Skin of body (tissue), 2 donors: ENCODE data around the gene PEAR1. TPM values are rescaled to one million over a fixed set of nuclear protein-coding genes. Genes with fewer than 3 reads are reported as not detected.

ENCODE experiments used
- DNase-seq: peaks from one replicate; lab custom pipeline; 2025; lab: John Stamatoyannopoulos, UW
- total RNA-seq: library from RNA; depleted of rRNA; stranded (reverse); fragments of >200 nt; gene quantifications from one replicate; pipeline ENCODE4 v1.2.3, GENCODE V29; 2014

The PEAR1 gene
- total RNA-seq, 1 donor from 2014 or later, result 5.5 TPM

- no peak for DNase-seq
These were observed 33.9 kb upstream of the PEAR1 start for GRCh38 chr1:156859523-156860112.

- peak; percentile 34 for DNase-seq
These were observed 33.3 kb upstream of the PEAR1 start for GRCh38 chr1:156860113-156860627.

- DNase-seq, result peak; percentile 9
These were observed 32.7 kb upstream of the PEAR1 start, which contains the start of gene NTRK1 for GRCh38 chr1:156860628-156861423. TSS of gene NTRK1 (plus strand) at chr1:156860865. CDS start at chr1:156860935, 70 bp downstream.

GRCh38 chr1:156862584-156862983, 30.9 kb upstream of the PEAR1 start:
- DNase-seq, result no peak

- no peak for DNase-seq
These were observed 30.4 kb upstream of the PEAR1 start for GRCh38 chr1:156862997-156863599.

GRCh38 chr1:156863631-156864030, 29.9 kb upstream of the PEAR1 start:
- DNase-seq, result no peak

- no peak for DNase-seq
These were observed 28.7 kb upstream of the PEAR1 start for GRCh38 chr1:156864796-156865195.

- no peak for DNase-seq
These were observed 28.3 kb upstream of the PEAR1 start for GRCh38 chr1:156865258-156865657.

- DNase-seq, result no peak
These were observed 27.7 kb upstream of the PEAR1 start for GRCh38 chr1:156865865-156866248.

GRCh38 chr1:156866249-156866909, 27.1 kb upstream of the PEAR1 start:
- no peak for DNase-seq

- DNase-seq, result no peak
These were observed 25.2 kb upstream of the PEAR1 start for GRCh38 chr1:156868341-156868740.

- no peak for DNase-seq
These were observed 24.1 kb upstream of the PEAR1 start for GRCh38 chr1:156869455-156869854.

GRCh38 chr1:156873659-156874058, 19.9 kb upstream of the PEAR1 start:
- DNase-seq, result no peak

- DNase-seq, result no peak
These were observed 19.4 kb upstream of the PEAR1 start for GRCh38 chr1:156874142-156874541.

- DNase-seq, result no peak
These were observed 18.8 kb upstream of the PEAR1 start for GRCh38 chr1:156874572-156875340.

- no peak for DNase-seq
These were observed 18.2 kb upstream of the PEAR1 start for GRCh38 chr1:156875341-156875615.

- DNase-seq, result no peak
These were observed 17.2 kb upstream of the PEAR1 start for GRCh38 chr1:156876281-156876680.

GRCh38 chr1:156877433-156878170, 15.9 kb upstream of the PEAR1 start:
- DNase-seq, result no peak

GRCh38 chr1:156879876-156880275, 13.6 kb upstream of the PEAR1 start:
- no peak for DNase-seq

- no peak for DNase-seq
These were observed 13.0 kb upstream of the PEAR1 start for GRCh38 chr1:156880473-156880872.

GRCh38 chr1:156881101-156881500, 12.4 kb upstream of the PEAR1 start:
- DNase-seq, result no peak
